GM19438 (cell line): Measurements from ENCODE around the gene EVPL.
"Not testable (repeated sequence)": the region's sequence is repeated elsewhere in the genome, so short reads cannot be mapped to it uniquely, and the experiment has no call there.

Experiments used
- ATAC-seq: cut with Tn5 transposase; IDR thresholded peaks from one replicate; pipeline ENCODE4 v1.9.1; 2021; ENCODE audit warnings: low read depth; ENCODE audit not compliant: unreplicated experiment

Gene EVPL

GRCh38 chr17:76027159-76027839, at the start of gene EVPL:
Gene EVPL (minus strand): TSS chr17:76027306. CDS start chr17:76027198, 108 bp downstream.
- ATAC-seq, result no peak

- no peak for ATAC-seq
These were observed 49.1 kb upstream of the EVPL start for GRCh38 chr17:76076146-76076764.

GRCh38 chr17:76075364-76076145, 48.4 kb upstream of the EVPL start:
- no peak for ATAC-seq

- ATAC-seq, result no peak
These were observed 47.6 kb upstream of the EVPL start, which contains the start of gene GALR2 for GRCh38 chr17:76074390-76075363. Gene GALR2 (plus strand): TSS chr17:76074781. CDS start chr17:76074884, 103 bp downstream.

- ATAC-seq, result peak; percentile 94
These were observed 45.2 kb upstream of the EVPL start, which contains the start of gene SRP68 for GRCh38 chr17:76072148-76072858. Gene SRP68 (minus strand): TSS chr17:76072517. CDS start chr17:76072491, 26 bp downstream.

GRCh38 chr17:76071531-76072147, 44.5 kb upstream of the EVPL start:
- no peak for ATAC-seq

GRCh38 chr17:76065775-76066174, 38.7 kb upstream of the EVPL start:
- ATAC-seq, result no peak

GRCh38 chr17:76063875-76064546, 36.9 kb upstream of the EVPL start:
- ATAC-seq, result no peak

- not testable (repeated sequence) for ATAC-seq
These were observed 31.2 kb upstream of the EVPL start for GRCh38 chr17:76058264-76058663.

- no peak for ATAC-seq
These were observed 29.8 kb upstream of the EVPL start for GRCh38 chr17:76056882-76057281.

GRCh38 chr17:76054112-76054476, 27.0 kb upstream of the EVPL start:
- no peak for ATAC-seq

- no peak for ATAC-seq
These were observed 26.4 kb upstream of the EVPL start for GRCh38 chr17:76053246-76054111.

- ATAC-seq, result no peak
These were observed 24.5 kb upstream of the EVPL start for GRCh38 chr17:76051561-76051960.

- ATAC-seq, result no peak
These were observed 23.7 kb upstream of the EVPL start for GRCh38 chr17:76050538-76051467.

- no peak for ATAC-seq
These were observed 22.9 kb upstream of the EVPL start for GRCh38 chr17:76049836-76050537.

GRCh38 chr17:76049239-76049638, 22.1 kb upstream of the EVPL start:
- no peak for ATAC-seq
